ENCODE measurements around the gene GMDS.

DNA sequence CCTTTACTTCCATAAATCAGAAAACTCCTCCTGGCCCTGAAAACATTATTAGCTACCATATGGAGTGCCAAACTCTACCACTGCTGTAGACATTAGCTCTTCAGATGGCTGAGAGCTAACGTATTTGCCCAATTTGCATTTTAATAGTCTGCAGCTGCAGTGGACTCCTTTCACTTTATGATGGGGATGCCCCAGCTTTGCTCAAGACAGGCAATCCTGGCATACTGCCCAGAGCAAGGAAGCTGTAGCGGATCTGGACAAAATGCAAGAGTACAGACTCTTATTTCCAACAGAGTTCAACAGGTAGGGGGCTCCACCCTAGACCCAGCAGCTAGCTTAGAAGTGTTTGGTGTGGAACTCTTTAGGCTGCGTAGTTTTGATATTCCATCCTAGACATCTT lies 389.0 kb downstream of the GMDS start:
- TF ChIP-seq EZH2 (IDR thresholded peaks at IDR 0.05; ENCODE audit: borderline replicate concordance, insufficient read depth, low read depth, low read length, poor library complexity, severe bottlenecking): no peak
- TF ChIP-seq, protein P1, sequence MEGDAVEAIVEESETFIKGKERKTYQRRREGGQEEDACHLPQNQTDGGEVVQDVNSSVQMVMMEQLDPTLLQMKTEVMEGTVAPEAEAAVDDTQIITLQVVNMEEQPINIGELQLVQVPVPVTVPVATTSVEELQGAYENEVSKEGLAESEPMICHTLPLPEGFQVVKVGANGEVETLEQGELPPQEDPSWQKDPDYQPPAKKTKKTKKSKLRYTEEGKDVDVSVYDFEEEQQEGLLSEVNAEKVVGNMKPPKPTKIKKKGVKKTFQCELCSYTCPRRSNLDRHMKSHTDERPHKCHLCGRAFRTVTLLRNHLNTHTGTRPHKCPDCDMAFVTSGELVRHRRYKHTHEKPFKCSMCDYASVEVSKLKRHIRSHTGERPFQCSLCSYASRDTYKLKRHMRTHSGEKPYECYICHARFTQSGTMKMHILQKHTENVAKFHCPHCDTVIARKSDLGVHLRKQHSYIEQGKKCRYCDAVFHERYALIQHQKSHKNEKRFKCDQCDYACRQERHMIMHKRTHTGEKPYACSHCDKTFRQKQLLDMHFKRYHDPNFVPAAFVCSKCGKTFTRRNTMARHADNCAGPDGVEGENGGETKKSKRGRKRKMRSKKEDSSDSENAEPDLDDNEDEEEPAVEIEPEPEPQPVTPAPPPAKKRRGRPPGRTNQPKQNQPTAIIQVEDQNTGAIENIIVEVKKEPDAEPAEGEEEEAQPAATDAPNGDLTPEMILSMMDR (IDR thresholded peaks at IDR 0.05): peak; percentile 39
